Fibroblast of lung (primary cell): ENCODE results near the gene AGPAT4. TPM values are rescaled to one million over a fixed set of nuclear protein-coding genes. Genes with fewer than 3 reads are reported as not detected.

Experiments
- DNase-seq, 2 donors: peaks; one replicate each; pipeline versions ENCODE4 v3.0.0 to v3.0.0-alpha.2; 2010; ENCODE audit warnings: low read depth in 2 of 2
- H2AFZ ChIP-seq: 2 replicates; pipeline ENCODE4 v1.5.1; 2012; ENCODE audit warnings: low read length, control low read depth, inconsistent platforms
- H3K27ac ChIP-seq: 2 replicates; pipeline ENCODE4 v1.5.1; 2011; ENCODE audit warnings: low read length, control low read depth; ENCODE audit not compliant: insufficient read depth
- H3K27me3 ChIP-seq: 2 replicates; pipeline ENCODE4 v1.5.1; 2011; ENCODE audit warnings: mild to moderate bottlenecking, low read length; ENCODE audit not compliant: control insufficient read depth, insufficient read depth
- H3K36me3 ChIP-seq: 2 replicates; pipeline ENCODE4 v1.5.1; 2011; ENCODE audit warnings: low read length; ENCODE audit not compliant: control insufficient read depth, insufficient read depth
- H3K4me1 ChIP-seq: 2 replicates; pipeline ENCODE4 v1.5.1; 2011; ENCODE audit warnings: low read length; ENCODE audit not compliant: control insufficient read depth, insufficient read depth; ENCODE audit errors: extremely low read depth
- H3K4me2 ChIP-seq: 2 replicates; pipeline ENCODE4 v1.5.1; 2011; ENCODE audit warnings: low read length, control low read depth; ENCODE audit not compliant: insufficient read depth; ENCODE audit errors: extremely low read depth
- H3K4me3 ChIP-seq, 4 experiments: fragments of 200-600 bp in 1 of 4; sonication (generic) in 1 of 4; replicated peaks in 1 of 4; 2 replicates each; pipeline ENCODE4 v1.5.1; 2011 to 2016; ENCODE audit warnings: low read length in 4 of 4, low read depth in 3 of 4, mild to moderate bottlenecking in 3 of 4, control low read depth in 2 of 4, inconsistent platforms in 1 of 4, mixed read lengths in 1 of 4; ENCODE audit not compliant: insufficient read depth in 1 of 4; ENCODE audit errors: control extremely low read depth in 1 of 4
- H3K79me2 ChIP-seq: 2 replicates; pipeline ENCODE4 v1.5.1; 2012; ENCODE audit warnings: mild to moderate bottlenecking, low read length, inconsistent platforms; ENCODE audit not compliant: control insufficient read depth, insufficient read depth
- H3K9ac ChIP-seq: 2 replicates; pipeline ENCODE4 v1.5.1; 2011; ENCODE audit warnings: mild to moderate bottlenecking, low read length, control low read depth; ENCODE audit not compliant: insufficient read depth
- H3K9me3 ChIP-seq: 2 replicates; pipeline ENCODE4 v1.5.1; 2012; ENCODE audit warnings: low read depth, low read length; ENCODE audit not compliant: control insufficient read depth, insufficient read depth
- H4K20me1 ChIP-seq: 2 replicates; pipeline ENCODE4 v1.5.1; 2011; ENCODE audit warnings: low read length; ENCODE audit not compliant: control insufficient read depth, insufficient read depth; ENCODE audit errors: extremely low read depth
- EZH2 ChIP-seq: IDR thresholded peaks from 2 replicates; pipeline ENCODE4 v1.5.1; 2012; ENCODE audit warnings: low read length, control low read depth, mild to moderate bottlenecking; ENCODE audit errors: missing control alignments
- polyA plus RNA-seq, 2 donors: library from polyadenylated mRNA; depleted of rRNA in 1 of 2; stranded (reverse) in 1 of 2; unstranded in 1 of 2; fragments of >200 nt; gene quantifications; 2 replicates each; pipeline ENCODE4 v1.2.1, GENCODE V29; 2011 to 2012; ENCODE audit warnings: missing spikeins in 1 of 2
- total RNA-seq: library from RNA; depleted of rRNA; stranded (reverse); fragments of >200 nt; gene quantifications from 2 replicates; pipeline ENCODE4 v1.2.1, GENCODE V29; 2014
- TF ChIP-seq, protein P1 (sequence below), 2 donors: IDR thresholded peaks in 1 of 2; conservative IDR thresholded peaks in 1 of 2; 1 replicate in 1 of 2; 2 replicates in 1 of 2; pipeline ENCODE4 v1.5.1; 2011 to 2012; ENCODE audit warnings: low read length in 2 of 2, control low read depth in 1 of 2, inconsistent platforms in 1 of 2, low read depth in 1 of 2, mild to moderate bottlenecking in 1 of 2

Gene AGPAT4
- total and polyA plus RNA-seq, 2 donors (not counting 1 experiment from before 2014, with no cell fraction given), result 4.7 to 8.4 TPM

- Histone ChIP-seq H4K20me1 (no peaks in the 10 kb centered on the region), H3K9ac (no peak overlapping the region), H3K9me3 (no peaks in the 10 kb centered on the region), H3K4me3 (no peak overlapping the region), H3K27ac (no peak overlapping the region), H2AFZ (no peak overlapping the region), H3K79me2 (no peaks in the 10 kb centered on the region), H3K4me1 (no peaks in the 10 kb centered on the region), H3K27me3 (no peaks in the 10 kb centered on the region), H3K36me3 (no peaks in the 10 kb centered on the region), H3K4me2 (no peak overlapping the region)
- no peak for TF ChIP-seq EZH2
- TF ChIP-seq, protein P1, sequence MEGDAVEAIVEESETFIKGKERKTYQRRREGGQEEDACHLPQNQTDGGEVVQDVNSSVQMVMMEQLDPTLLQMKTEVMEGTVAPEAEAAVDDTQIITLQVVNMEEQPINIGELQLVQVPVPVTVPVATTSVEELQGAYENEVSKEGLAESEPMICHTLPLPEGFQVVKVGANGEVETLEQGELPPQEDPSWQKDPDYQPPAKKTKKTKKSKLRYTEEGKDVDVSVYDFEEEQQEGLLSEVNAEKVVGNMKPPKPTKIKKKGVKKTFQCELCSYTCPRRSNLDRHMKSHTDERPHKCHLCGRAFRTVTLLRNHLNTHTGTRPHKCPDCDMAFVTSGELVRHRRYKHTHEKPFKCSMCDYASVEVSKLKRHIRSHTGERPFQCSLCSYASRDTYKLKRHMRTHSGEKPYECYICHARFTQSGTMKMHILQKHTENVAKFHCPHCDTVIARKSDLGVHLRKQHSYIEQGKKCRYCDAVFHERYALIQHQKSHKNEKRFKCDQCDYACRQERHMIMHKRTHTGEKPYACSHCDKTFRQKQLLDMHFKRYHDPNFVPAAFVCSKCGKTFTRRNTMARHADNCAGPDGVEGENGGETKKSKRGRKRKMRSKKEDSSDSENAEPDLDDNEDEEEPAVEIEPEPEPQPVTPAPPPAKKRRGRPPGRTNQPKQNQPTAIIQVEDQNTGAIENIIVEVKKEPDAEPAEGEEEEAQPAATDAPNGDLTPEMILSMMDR (conservative IDR thresholded peaks at IDR 0.05 in 1 of 2, IDR thresholded peaks at IDR 0.05 in 1 of 2; ENCODE audit: low read depth in 1 of 2, low read length in 2 of 2), result no peak
- DNase-seq, result no peak
Observed at GRCh38 chr6:161219680-161220079, 54.2 kb downstream of the AGPAT4 start.

DNA sequence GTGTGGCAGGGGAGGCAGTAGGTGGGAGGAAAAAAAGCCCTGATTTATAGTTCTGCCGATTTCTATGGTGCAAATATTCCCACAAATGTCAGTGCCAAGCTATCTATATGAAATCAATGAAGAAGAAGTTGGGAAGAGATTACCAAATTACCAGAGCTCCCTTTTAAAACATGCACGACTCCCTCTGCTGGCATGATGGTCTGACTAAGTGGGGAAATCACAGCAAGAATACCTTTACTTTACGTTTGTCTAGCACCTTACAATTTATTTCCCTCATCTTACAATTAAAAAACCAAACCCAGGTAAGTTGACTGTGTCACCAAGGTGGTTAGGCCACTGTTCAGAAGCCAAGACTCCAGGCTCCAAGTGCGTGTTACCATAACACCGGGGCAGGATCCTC lies 55.6 kb downstream of the AGPAT4 start:
- Histone ChIP-seq H2AFZ (no peak overlapping the region), H3K4me2 (no peak overlapping the region), H3K79me2 (no peaks in the 10 kb centered on the region), H3K4me3 (no peak overlapping the region), H3K27me3 (no peaks in the 10 kb centered on the region), H4K20me1 (no peaks in the 10 kb centered on the region), H3K4me1 (no peaks in the 10 kb centered on the region), H3K36me3 (no peaks in the 10 kb centered on the region), H3K27ac (no peak overlapping the region), H3K9ac (no peak overlapping the region), H3K9me3 (no peaks in the 10 kb centered on the region)
- no peak for DNase-seq
- TF ChIP-seq EZH2, result no peak
- TF ChIP-seq, protein P1 (conservative IDR thresholded peaks at IDR 0.05 in 1 of 2, IDR thresholded peaks at IDR 0.05 in 1 of 2; ENCODE audit: low read depth in 1 of 2, low read length in 2 of 2), result peak in 1 of 2 donors; percentile 8

DNA sequence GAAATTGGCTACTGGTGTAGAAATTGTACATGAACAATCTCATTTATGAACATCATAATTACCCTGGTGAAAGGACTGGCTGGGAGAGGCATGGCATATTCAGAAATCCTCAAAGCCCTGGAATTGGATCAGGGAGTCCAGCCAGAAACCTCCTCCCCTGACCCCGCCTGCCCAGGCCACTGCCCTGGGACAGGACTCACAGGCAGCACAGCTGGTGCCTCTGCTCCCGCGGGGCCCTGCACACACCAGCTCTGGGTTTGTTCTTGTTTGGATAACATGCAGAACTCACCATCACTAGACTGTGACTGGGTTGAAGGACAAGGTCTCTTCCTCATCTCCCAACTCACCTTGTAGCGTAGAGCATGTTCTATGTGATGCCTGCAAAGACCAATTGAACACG lies 56.2 kb downstream of the AGPAT4 start:
- DNase-seq, result no peak

More for the DNA sequence above, 56.2 kb downstream of the AGPAT4 start:
- no peaks in the 10 kb centered on the region for H3K36me3 ChIP-seq
- no peaks in the 10 kb centered on the region for H3K9me3 ChIP-seq
- no peak overlapping the region for H3K4me3 ChIP-seq
- no peak for TF ChIP-seq EZH2
- TF ChIP-seq, protein P1 (conservative IDR thresholded peaks at IDR 0.05 in 1 of 2, IDR thresholded peaks at IDR 0.05 in 1 of 2; ENCODE audit: low read depth in 1 of 2, low read length in 2 of 2), result no peak
- no peaks in the 10 kb centered on the region for H3K27me3 ChIP-seq
- H3K79me2 ChIP-seq, result no peaks in the 10 kb centered on the region
- no peaks in the 10 kb centered on the region for H4K20me1 ChIP-seq
- no peaks in the 10 kb centered on the region for H3K4me1 ChIP-seq
- H2AFZ ChIP-seq, result no peak overlapping the region
- H3K4me2 ChIP-seq, result no peak overlapping the region
- no peak overlapping the region for H3K27ac ChIP-seq
- no peak overlapping the region for H3K9ac ChIP-seq
